Stimulated activated CD4-positive, alpha-beta T cell treated with anti-CD3 and anti-CD28 coated beads, Interleukin-4, amount 100 ng/mL, for 48 hours (primary cell): ENCODE results near the gene CDK3.

ENCODE experiments used
- DNase-seq, 2 donors: peaks; one replicate each; pipeline ENCODE4 v3.0.0-alpha.2; 2020; ENCODE audit warnings: low read depth in 2 of 2

The CDK3 gene

DNA sequence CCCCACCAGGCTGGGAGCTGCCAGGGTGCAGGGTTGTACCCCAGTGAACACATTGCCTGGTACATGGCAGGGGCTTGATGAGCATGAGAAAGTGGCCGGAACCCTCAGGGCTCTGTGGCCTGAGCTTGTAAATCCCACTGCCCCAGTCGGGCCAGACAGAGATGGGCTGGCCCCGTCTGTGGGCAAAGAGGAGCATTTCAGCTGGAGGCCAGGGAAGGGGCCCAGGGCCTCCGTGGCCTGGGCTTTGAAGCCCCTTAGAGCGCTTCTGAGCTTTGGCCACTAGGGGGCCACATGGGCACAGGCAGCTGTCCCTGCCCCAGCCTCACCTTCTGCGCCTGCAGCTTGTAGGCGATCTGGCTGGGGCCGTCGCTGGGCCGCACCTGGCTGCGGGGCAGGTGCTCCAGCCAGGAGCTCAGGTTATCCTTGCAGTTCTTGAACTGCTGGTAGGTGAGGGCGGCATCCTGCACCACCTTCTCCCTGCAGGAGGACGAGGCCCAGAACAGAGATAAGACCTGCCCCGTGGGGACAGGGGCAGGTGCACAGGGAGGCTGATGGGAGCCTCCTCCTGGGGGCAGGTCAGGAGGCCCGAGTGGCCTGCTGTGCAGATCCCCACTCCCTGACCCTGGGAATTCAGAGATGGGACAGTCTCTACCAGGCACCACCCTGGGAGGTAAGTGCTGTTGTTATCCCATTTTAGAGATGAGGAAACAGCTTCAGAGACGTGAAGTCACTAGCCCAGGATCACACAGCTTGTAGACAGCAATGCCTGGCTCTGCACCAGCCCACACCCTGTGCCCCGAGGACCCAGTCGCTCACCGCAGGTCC is 13.7 kb downstream of the CDK3 start:
- DNase-seq: peak; percentile 66

DNA sequence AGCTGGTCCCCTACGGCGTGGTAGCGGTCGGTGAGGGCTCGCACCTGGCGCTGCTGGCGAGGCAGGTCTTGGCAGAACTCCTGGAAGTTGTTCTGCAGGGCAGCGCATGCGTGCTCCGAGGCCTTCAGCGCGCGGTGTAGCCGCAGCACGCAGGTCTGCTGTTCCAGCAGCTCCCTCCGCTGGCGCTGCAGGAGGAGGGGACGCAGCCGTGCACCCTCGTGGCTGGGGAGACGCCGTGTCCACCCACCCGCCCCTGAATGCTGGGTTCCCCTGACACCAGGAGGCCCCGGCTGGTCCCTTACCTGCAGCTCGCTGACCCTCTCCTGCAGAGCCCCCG is 14.2 kb downstream of the CDK3 start:
- no peak for DNase-seq

DNA sequence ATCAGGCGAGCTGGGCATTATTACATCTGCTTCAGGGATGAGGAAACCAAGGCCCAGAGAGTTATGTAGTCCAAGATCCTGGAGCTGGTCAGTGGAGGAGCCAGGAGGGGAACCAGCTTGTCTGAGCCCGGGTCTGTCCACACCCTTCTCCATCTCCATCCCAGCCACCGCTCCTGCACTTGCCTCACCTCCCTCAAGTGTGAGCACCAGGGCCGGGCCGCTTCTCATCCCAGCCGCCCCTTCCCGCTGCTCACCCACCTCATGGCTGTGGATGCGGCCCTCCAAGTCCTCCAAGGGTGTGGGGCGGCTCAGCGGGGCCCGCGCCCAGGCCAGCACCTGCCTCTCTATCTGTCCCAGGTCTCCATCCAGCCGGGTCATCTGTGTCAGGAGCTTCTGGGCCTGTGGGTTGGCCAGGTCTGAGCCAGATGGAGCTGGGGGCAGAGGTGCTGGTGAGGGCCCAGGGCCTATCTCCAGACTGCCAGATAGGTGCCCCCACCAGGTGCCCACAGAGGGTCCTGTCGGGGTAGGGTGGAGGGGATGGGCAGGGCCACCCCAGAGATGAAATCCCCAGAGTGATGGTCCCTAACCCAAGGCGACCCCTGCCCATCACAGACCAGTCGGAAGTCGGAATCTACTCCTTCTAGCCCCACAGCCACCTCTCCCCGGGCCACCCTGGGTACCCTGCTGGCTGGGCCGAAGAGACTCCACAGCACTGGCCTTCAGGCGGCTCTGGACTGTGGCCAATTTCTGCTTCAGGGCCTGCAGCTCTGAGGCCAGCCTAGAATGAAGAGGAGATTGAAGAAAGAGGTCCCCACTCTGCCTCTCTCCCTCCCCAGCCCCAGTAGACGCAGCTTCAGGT is 17.1 kb downstream of the CDK3 start:
- DNase-seq: no peak

DNA sequence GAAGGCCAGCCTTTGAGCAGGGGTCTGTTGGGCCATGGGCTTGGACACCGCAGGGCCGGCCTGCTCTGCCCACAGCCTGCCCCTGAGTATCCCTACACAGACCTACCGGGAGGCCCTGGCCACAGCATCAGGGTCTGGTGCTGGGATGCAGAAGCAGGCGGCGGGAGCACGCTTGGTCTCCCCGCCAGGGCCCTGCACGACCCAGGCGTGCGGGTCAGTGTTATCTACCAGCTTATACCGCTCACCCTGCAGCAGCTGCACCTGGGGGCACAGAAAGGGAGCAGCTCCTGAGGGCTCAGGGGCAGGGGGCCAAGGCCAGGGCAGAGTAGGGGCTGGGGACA is 17.7 kb downstream of the CDK3 start:
- DNase-seq: no peak

DNA sequence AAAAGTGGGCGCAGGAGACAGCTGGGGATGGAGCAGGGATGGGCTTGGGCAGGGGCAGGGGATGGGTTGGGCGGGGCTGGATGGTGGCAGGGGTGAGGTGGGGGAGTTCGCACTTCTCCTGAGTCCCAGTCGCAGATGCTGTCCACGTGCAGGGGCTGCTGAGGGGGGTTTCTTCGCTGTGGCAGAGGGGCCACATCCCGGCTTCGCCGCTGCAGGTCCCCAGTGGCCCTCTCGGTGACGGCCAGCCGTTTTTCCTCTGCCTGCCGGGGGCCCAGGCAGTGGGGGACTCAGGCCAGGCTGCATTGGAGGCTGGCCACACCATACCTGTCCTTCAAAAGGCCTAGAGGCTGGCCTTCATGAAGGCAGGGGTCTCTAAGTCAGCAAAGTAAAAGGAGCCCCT is 18.1 kb downstream of the CDK3 start:
- no peak for DNase-seq

DNA sequence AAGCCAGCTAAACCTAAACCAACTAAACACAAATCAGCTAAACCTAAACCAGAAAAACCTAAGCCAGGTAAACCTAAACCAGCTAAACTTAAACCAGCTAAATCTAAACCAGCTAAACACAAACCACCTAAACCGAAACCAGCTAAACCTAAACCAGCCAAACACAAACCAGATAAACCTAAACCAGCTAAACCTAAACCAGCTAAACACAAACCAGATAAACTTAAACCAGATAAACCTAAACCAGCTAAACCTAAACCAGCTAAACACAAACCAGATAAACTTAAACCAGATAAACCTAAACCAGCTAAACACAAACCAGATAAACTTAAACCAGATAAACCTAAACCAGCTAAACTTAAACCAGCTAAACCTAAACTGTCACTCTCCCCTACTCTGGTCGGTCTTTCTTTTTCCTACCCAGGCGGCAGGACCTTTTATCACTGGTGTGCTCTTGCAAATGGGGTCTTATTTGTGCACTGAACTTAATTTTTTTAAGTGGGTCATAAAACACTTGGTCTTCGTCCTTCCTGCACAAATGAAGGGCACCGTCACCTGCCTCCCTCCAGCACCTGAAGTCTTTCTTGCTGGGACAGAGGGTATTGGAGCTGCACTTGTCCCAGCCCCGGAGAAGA is 19.3 kb downstream of the CDK3 start:
- no peak for DNase-seq

DNA sequence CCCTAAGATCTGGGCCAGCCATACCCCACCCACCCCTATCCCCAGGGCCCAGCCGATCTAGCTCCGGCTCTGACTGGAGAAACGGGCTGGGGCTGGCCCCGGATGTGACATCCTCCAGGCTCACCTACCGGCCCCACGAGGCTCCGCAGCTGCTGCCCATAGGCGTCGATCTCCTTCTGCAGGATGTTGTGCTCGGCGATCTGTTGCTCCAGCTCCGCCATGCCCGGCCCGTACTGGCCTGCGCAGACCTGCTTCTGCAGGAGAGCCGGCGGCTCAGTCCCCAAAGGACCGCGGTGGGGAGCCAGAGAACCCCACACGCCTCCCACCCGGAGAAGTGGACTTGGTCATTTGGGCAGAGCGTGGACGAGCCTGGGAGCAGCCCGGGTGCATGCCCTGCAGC is 21.6 kb downstream of the CDK3 start:
- no peak for DNase-seq

DNA sequence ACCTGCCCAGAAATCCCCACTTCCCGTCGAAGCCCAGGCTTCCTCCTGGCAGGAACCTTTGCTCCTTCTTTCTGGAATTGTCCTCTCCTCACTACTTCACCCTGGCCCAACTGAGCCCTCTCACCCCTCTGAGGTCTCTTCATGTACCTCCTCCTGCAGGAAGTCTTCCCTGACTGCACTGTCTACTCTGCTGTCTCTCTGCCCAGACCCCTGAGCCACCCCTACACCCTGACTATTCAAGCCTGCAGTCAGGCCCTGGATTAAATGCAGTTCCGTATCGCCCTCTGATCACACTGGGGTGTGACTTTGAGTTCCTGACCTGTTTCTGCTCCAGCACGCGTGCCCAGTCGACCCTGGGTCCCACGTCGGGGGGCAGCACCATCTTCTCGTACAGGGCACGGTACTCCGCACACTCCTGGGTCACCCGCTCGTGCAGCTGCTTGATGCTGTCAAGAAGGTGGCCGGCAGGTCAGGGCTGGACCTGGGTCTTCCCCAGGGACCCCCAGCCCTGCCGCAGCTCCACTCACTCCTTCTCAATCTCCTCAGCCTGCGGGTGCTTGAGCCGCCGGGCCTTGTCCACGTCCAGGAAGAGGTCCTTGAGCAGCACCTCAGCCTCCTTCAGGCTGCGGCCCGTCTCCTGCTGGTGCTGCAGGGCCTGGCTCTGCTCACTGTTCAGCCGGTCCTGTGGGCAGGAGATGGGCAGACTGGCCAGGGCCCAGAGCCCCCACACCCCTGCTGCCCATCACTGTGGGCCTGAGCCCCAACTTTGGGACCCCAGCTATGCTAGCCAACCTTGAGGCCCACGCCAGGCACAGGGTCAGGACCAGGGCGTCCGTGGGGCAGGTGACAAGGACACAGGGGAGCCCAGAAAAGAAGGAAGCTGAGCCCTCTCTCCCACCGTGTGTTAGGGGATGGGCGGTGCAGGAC is 22.6 kb downstream of the CDK3 start:
- DNase-seq: no peak

DNA sequence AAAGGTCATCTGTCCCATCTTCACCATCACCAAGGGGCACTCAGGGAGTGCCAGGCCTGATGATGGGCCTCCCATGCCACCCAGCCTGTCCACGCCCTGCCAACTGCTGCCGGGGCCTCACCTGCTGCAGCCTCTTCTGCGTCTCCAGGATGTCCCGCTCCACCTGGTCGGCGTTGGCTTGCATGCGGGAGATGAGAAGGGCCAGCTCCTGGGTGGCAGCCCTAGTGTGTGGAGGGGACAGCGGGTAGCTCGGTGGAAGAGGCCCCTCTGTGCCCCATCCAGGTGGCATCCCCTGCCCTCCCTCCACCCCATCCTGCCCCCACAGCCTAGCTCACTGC is 23.2 kb downstream of the CDK3 start:
- no peak for DNase-seq

DNA sequence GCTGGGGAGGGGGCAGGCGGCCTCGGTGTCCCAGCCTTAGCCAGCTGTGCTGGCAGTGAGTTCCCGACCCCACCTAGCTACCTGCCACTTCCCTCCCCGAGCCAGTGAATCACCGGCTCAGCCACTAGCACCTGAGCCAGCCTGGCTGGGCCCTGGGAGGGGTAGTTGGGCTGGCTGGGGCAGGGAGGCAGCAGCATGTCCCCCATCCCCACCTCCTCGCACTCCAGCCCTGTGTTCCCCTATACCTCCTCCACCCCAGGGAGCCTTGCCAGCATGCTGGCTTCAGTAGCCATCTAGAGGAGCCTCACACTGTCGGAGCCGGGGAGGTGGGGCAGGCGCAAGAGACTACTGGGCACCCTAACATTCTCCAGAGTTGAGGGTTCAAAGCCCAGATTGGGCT is 23.7 kb downstream of the CDK3 start:
- DNase-seq: no peak

DNA sequence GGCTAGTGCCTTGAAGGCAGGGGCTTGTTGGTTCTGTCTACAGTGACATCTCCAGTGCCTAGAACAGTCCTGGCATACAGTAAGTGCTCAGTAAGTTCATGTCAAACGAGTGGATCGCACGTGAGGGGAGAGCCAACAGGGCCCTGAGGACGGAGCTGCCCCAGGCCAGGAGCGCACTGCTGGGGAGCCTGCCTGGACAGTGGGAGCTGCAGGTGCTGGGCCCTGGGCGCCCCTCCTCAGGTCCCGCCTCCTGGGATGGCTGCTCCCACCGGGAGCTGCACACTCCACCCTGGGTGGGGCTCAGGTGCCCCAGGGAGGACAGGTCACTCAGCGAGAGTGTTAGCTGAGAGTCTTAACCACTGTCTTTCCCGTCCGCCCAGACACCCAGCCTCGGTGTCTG is 24.6 kb downstream of the CDK3 start:
- no peak for DNase-seq

DNA sequence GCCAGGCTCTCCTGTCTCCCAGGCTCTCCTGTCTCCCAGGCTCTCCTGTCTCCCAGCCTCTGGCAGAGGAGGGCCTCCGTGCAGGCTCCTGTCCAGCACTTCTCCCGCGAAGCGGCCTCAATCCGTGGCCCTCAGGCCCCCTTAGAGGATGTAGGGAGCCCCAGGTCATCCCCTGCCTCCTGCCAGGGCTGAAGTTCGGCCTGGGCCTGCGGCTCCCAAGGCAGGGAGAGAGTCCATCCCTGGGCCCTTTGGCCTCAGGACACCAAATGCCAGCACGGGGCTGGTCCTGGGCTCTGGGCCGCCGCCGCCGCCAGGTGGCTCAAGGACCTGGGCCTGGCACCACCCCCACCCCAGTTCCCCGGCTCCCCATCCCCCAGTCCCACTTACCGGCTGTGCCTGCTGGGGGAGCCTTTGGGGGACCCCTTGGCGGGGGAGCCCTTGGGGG is 26.1 kb downstream of the CDK3 start:
- DNase-seq: no peak

DNA sequence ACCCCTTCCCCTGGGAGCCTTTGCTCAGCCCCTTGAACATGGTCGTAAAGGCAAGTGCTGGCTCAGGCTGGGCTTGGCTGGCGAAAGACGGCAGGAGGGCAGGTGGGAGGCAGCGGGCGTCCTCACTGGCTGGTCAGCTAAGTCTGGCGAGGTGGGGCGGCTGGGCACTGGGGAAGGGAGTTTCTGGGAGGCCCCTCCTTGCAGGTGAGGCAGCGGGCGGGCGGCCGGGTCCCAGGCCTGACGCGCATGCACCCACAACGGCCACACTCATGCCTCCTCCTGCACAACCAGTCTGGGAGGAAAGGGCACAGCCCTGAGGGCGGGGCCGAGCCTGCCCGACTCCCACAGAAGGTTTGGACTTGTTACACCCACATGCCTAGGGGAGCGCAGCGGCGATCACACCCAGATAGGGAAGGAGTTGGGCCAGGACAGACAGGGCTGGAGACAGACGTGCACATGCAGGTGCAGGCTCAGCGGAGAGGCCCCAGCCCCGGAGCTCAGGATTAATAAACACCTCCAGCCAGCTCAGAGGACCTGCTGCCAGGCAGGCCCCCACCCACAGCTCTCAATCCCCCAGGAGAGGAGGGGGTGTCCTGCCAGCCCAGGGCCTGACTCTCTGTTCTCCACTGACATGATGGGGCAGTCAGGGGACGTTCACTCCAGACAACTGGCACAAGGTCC is 26.6 kb downstream of the CDK3 start, which contains the start of gene EVPL:
TSS of gene EVPL (minus strand) at position 148 of the 681 bp plus-strand sequence. CDS start at position 40, 108 bp downstream.
- no peak for DNase-seq

DNA sequence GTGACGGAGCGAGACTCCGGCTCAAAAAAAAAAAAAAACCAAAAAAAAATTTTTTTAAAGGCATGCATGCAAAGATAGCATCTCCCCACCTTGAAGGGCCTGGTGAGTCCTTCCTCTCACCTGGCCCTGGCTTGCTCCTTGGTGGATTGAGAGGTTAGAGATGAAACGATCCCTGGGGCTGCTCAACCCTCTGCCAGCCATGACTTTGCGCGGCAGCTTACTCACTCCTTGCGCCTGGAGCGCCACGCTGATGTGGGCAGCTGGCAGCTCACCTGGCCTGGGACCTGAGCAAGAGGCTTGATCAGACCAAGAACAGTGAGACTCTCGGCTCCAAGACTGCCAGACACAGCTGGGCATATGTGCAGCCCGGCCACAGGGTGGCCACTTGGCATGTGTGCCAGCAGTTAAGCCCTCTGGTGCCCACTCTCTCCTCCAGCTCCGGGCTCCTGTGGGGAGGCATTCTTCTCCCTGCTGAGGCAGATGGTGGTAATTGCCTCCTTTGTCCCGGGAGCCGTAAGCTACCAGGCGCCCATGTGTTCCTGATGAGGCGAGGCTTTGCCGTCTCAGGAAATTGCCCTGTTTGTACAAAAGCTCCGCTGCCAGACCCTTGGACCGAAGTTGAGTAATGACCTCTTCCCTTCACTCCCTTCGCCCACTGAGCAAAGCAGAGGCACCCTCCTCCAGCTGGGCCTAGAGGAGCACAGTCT is 31.6 kb downstream of the CDK3 start:
- no peak for DNase-seq

DNA sequence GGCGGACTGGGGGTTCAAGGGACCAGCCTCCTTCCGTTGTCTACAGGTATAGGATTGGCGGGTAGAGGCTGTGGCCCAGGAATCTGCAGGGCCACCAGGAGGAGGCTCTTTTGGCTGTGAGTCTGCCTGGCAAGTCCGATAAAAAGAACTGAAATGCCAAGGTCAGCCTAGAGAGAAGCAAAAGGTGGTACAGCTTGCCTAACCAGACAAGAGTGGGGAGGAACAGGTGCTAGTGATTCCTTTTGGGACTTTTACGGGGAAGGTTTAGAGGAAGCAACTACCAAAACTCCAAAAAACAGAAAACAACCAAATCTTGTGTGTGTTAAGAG is 32.1 kb downstream of the CDK3 start:
- no peak for DNase-seq

DNA sequence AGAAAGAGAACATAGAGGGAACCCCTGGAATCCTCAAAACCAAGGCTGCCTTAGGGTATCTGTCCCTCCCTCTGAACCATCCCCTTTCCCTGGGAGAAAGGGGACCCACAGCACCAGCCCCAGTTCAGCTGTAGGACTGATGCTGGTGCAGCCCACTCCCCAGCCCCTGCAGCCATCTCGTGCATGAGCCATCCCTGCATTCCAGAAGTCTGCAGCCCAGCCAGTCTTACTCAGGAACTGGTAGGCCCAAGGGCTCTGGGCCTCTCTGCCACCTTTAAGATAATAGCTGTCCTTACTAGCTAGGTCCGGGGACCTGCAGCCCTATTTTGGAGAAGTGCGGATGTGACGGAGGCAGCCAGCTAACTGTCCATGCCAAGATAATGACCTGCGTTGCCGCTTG is 32.5 kb downstream of the CDK3 start:
- DNase-seq: no peak

DNA sequence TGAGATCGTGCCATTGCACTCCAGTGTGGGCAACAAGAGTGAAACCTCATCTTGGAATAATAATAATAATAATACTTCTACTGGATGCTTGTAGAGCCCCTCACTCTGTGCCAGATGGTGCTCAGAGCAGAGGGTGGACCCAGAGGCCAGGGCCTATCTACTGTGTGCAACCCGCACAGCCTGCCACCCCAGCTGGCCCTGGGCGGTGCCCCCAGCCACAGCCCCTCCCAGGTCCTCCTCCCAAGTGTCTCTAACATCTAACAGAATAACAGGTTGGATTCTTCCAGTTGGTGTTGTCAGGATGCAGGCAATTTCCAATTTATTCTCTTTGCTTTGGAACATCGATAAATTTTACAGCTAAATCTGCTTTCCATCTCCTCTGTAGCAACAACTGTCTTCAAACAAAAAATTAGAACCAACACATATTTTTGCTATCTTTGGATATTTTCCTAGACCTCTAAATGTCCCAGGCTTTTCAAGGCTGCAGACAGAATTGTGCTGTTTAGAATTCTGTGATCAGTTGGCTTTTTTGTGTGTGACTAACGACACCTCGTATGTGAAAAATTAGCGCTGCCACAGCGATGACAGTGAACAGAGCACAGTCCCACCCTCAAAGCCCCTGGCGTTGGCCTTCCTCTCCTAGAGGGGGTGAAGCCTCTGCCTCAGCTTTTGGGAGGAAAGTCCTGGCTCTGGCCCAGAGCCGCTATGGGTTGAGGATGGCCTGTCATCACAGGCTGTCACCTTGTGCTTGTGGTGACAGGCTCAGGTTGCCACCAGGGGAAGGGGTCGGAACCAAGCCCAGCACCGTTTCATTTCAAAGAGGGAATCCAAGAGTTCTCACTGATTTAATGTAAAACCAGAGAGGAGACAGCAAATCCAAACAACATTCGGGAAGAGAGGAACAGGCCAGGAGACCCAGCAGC is 34.0 kb downstream of the CDK3 start:
- DNase-seq: no peak

DNA sequence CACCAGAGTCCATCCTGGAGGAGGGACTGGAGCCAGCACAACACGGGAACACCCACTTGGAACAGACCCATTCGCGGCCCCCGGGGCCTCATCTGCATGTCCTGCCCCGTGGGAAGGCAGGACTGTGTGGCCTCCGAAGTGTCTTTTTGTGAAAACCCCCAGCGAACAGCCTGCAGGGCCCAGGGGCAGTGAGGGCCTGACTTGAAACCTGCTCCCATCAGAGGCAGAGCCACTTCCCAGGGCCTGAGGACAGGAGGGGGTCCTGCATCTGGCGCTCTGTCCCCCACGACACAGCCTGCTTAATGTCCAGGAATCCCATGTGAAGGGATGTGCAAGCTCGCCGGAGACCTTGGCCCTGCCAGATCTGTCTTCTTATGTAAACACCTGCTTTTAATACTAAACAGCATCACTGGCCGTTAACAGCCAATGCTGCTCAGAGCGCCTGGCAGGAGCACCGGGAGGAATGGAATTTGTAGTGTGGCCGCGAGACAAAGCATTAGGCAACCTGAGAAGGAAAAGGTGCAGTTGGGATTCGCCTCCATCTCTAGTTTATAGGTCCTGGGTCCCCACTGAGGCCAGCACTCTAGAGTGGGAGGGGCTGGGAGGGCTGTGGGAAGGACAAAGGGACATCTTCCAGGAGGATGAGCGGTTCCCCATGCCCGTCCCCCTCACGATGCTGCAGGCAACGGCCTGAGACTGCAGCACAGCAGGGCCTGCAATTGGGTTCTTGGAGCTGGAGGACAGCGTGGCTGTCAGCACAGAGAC is 36.0 kb downstream of the CDK3 start:
- no peak for DNase-seq

DNA sequence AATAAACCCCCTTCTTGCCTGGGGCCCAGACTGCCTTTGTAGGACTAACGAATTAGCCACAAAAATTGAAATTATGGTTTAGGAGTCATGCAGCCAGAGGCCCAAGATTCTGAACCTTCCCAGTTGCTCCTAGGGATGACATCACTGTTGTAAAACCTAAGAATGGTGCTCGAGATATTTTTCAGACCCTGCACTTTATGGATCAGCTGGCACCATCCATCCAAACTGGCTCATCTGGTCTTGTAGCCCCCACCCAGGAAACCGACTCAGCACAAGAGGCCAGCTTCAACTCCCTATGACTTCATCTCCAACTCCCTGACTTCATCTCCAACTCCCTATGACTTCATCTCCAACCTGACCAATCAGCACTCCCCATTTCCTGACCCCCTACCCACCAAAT is 37.4 kb downstream of the CDK3 start:
- no peak for DNase-seq
